Heart right ventricle (tissue), 16 donors: Measurements from ENCODE around the gene TMIE. TPM values are rescaled to one million over a fixed set of nuclear protein-coding genes. Genes with fewer than 3 reads are reported as not detected.
A peak's percentile ranks its signal among the peaks of the same experiment; 100 is the strongest.

ENCODE experiments used
- ATAC-seq, 8 donors: fragments of 200-7000 bp; cut with Tn5 transposase; one replicate each; pipeline ENCODE4 v1.9.1; 2020; ENCODE audit warnings: mild to moderate bottlenecking in 8 of 8, moderate library complexity in 8 of 8, moderate number of reproducible peaks in 1 of 8
- DNase-seq, 2 donors: peaks; one replicate each; pipeline ENCODE4 v3.0.0-alpha.2; 2020
- H3K27ac ChIP-seq, 10 donors: fragments of 200-600 bp; sonication (generic) in 2 of 10; one replicate each; pipeline versions ENCODE4 v1.5.0 to v1.8.0; 2020 to 2022; ENCODE audit warnings: mild to moderate bottlenecking in 3 of 10
- H3K27me3 ChIP-seq, 7 donors: fragments of 200-600 bp; one replicate each; pipeline ENCODE4 v1.8.0; 2021 to 2022; ENCODE audit warnings: mild to moderate bottlenecking in 2 of 7
- H3K36me3 ChIP-seq, 9 donors: fragments of 200-600 bp; sonication (generic) in 1 of 9; one replicate each; pipeline versions ENCODE4 v1.5.0 to v1.8.0; 2020 to 2022; ENCODE audit warnings: mild to moderate bottlenecking in 2 of 9
- H3K4me1 ChIP-seq, 9 donors: fragments of 200-600 bp; sonication (generic) in 1 of 9; one replicate each; pipeline versions ENCODE4 v1.5.0 to v1.8.0; 2020 to 2022; ENCODE audit warnings: mild to moderate bottlenecking in 4 of 9
- H3K4me3 ChIP-seq, 10 donors: fragments of 200-600 bp; sonication (generic) in 2 of 10; one replicate each; pipeline versions ENCODE4 v1.5.0 to v1.8.0; 2020 to 2022; ENCODE audit warnings: mild to moderate bottlenecking in 7 of 10, moderate library complexity in 2 of 10
- H3K9me3 ChIP-seq, 11 donors: fragments of 200-600 bp in 10 of 11; sonication (generic) in 2 of 11; one replicate each; pipeline versions ENCODE4 v1.5.0 to v1.8.0; 2013 to 2022; ENCODE audit warnings: mild to moderate bottlenecking in 2 of 11, control low read depth in 1 of 11, moderate library complexity in 1 of 11
- WGBS, 2 donors: extraction: QIAGEN DNeasy Blood & Tissue Kit; methylation state at CpG; one replicate each; pipeline ENCODE4 v1.1.7; 2013; ENCODE audit warnings: inconsistent platforms in 1 of 2; 5-methylcytosine and 5-hydroxymethylcytosine counted together
- intact Hi-C, 10 donors: fragments of 100-400 bp; cut with DNase I; formaldehyde crosslinking; loops; one replicate each; pipeline versions ENCODE4 v1.11.1 to v1.14.2; 2022
- polyA plus RNA-seq, 2 donors: library from polyadenylated mRNA; stranded (reverse); fragments of 200-250 nt; gene quantifications; one replicate each; pipeline ENCODE4 v1.2.3, GENCODE V29; 2013
- total RNA-seq, 10 donors: library from RNA; stranded (reverse); fragmentation: NEBNext Ultra II Directional in 3 of 10; extraction: Animal tissue kit (Norgen Biotek cat#: 25700) in 3 of 10; gene quantifications; one replicate each; pipeline versions ENCODE4 v1.2.1 to v1.2.4, GENCODE V29; 2021 to 2023
- TF ChIP-seq, protein P1 (sequence below), 9 donors: fragments of 200-600 bp; sonication (generic) in 2 of 9; IDR thresholded peaks; one replicate each; pipeline versions ENCODE4 v1.5.0 to v1.8.0; 2021 to 2022; ENCODE audit warnings: antibody characterized with exemption in 9 of 9, mild to moderate bottlenecking in 5 of 9, moderate library complexity in 1 of 9
- donor health status: Arrhythmogenic right ventricular cardiomyopathy.
- donor health status: ischemic (EF 13 %, LVEDD 7.1; RV severe dilation, severe dysfunction).
- donor health status: healthy with polysubstance abuse.
- donor health status: DM: no; HTN: yes; CAD: no.
- donor health status: DM: no; HTN: no; CAD: no.
- donor health status: ischemic (EF 25% LVEDD 6.9; RV normal size, moderate dysfunction).
- donor health status: ischemic (EF 25% LVEDD 5.7; RV mildly dilated, moderate dysfunction).
- donor health status: healthy.
- donor health status: DM: yes; HTN: yes; CAD: no.
- donor health status: Ischemic cardiomyopathy.
- donor health status: ischemic (EF 35%, LVEDD 5.7; RV mildly dilated, moderate dysfunction).
- donor health status: nonischemic (EF 11% LVEDD 7.7; RV severe dilation, severe dysfunction).
- donor health status: DM: yes; HTN: yes; CAD: no.
- donor health status: PGD.
- donor health status: ischemic (EF 29% LVEDD 5.4; RV normal size, mild dysfunction).
- donor health status: nonischemic (EF 23%, LVEDD 6.1; RV moderate dilation, normal function).

TMIE gene
- total and polyA plus RNA-seq, 12 donors = 0.21 to 1.2 (median 0.48) TPM; not detected in 1

DNA sequence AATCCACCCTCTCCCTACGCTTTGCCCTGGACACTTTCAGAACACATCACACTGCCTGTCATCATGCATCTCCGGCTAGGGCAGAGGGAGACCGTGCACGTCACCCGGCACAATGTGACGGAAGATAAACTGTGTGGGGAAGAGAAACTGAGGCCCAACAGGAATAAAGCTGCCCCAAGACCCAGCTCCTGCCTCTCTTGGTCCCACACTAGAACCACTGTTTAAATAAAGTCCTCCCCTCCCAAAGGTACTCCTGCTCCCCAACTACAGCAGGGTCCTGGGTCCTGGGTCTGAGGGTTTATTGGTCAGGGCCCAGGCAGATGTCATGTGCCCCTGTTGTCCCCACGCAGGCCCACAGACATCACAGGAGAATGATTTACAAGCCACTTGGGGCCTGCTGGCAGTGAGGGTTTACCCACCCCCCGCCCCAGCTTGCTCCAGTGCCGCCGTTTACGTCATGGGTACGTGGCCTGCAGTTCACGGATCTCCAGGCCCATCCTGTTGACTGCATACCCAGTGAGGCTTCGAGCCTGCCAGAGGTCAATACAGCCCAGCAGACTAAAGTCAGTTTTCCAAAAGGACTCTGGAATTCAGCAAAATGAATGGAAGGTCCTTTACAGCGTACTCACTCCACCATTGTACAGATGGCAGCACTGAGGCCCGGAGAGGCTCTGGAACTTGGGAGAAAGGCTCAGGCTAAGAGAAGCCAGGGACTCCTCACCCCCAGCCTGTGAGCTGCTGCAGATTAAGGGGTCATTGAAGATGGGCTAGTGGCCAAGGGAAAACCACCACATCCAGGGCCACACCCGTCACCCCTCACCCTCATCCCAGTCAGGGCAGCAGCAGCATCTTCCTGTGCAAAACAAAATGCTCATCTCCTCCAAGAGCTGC is 30.9 kb upstream of the TMIE start:
- Histone ChIP-seq H3K4me3 (no peak overlapping the region), H3K27me3 (no peaks in the 10 kb centered on the region), H3K9me3 (no peaks in the 10 kb centered on the region), H3K27ac (peak overlapping the region in 1 of 10 donors; percentile 40), H3K36me3 (peaks cover 0 to 54% (median 5%) of the 10 kb centered on the region in 9 donors), H3K4me1 (peaks cover 0 to 36% (median 20%) of the 10 kb centered on the region in 9 donors)
- no peak for DNase-seq
- no peak for ATAC-seq
- intact Hi-C loops = loop anchor here in 2 of 10 donors (10.0 kb wide), 1 partner anchor 105 kb away; the partner anchor contains the start of gene LRRC2 (in 2 of the 2)
- TF ChIP-seq, protein P1, sequence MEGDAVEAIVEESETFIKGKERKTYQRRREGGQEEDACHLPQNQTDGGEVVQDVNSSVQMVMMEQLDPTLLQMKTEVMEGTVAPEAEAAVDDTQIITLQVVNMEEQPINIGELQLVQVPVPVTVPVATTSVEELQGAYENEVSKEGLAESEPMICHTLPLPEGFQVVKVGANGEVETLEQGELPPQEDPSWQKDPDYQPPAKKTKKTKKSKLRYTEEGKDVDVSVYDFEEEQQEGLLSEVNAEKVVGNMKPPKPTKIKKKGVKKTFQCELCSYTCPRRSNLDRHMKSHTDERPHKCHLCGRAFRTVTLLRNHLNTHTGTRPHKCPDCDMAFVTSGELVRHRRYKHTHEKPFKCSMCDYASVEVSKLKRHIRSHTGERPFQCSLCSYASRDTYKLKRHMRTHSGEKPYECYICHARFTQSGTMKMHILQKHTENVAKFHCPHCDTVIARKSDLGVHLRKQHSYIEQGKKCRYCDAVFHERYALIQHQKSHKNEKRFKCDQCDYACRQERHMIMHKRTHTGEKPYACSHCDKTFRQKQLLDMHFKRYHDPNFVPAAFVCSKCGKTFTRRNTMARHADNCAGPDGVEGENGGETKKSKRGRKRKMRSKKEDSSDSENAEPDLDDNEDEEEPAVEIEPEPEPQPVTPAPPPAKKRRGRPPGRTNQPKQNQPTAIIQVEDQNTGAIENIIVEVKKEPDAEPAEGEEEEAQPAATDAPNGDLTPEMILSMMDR (IDR thresholded peaks at IDR 0.05) = no peak
- WGBS, 2 donors = 83 to 90% methylated on average over 17 of the region's 17 CpGs

DNA sequence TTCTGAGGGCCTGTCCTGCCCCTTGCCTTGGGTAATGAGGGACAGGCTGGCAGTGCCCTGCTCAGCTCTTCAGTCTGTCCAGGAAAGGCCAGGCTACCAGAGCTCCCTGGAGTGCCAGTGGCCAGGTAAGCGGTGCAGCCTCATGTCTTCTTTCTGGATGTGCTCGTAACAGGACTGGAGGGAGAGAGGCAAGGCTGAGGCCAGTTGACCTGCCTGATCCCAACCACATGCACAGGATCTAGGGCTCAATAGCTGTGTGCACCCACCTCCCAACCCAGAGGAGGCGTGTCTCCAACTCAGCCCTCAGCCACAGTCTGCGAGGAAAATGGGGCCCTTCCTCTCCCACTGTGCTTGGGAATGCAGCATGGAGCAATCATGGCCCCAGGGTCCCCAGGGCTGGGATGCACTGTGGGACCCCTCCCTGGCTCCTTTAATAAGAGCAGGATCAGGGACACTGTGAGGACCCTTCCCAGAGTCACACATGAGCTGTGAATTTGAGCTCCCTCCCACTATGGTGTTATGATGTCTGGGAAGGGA is 30.2 kb upstream of the TMIE start:
- Histone ChIP-seq H3K4me3 (no peak overlapping the region), H3K27ac (no peak overlapping the region), H3K27me3 (no peaks in the 10 kb centered on the region), H3K36me3 (peaks cover 0 to 61% (median 5%) of the 10 kb centered on the region in 9 donors), H3K4me1 (peaks cover 0 to 35% (median 15%) of the 10 kb centered on the region in 9 donors), H3K9me3 (no peaks in the 10 kb centered on the region)
- no peak for DNase-seq
- WGBS, 2 donors = 96 to 99% methylated on average over 4 of the region's 4 CpGs
- TF ChIP-seq, protein P1 (IDR thresholded peaks at IDR 0.05) = no peak
- intact Hi-C loops = no loop called here
- ATAC-seq = no peak

DNA sequence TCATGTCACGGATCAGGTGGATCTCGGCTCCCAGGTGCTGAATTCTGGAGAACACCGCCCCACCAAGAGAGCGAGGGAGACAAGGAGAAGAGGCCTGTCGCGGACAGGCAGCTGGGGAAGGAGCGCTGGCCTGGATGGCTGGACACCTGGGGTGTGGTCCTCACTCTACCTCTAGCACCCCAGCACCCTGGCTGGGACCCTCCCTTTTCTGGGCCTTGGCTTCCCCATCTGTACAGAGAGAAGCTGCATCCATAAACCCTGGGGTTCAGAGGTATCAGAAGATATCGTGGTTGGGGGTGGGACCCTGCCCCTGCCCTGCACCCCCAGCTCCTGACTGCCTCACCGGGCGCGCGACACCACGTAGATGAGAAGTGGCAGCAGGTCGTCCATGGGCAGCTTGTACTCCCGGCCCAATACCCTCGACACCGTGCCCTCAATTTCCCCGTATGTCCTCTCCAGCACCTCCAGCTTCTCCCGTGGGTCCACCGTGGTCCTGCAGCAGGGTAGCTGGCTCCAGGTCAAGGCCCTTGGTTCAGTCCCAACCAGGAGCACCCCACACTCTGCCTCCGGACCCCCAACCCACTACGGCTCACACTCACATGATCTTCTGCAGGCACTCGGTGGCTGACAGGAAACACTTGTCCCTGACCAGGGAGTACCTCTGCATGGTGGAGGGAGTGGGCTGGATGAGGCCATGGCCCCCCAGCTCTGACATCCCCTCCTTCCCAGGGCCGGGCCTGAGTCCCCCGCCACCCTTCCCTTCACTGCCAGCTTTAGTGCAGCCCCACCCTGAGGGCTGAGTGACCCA is 29.4 kb upstream of the TMIE start:
- no peak for ATAC-seq
- Histone ChIP-seq H3K9me3 (no peaks in the 10 kb centered on the region), H3K36me3 (peaks cover 0 to 69% (median 5%) of the 10 kb centered on the region in 9 donors), H3K4me1 (peaks cover 2 to 35% (median 16%) of the 10 kb centered on the region in 9 donors), H3K4me3 (no peak overlapping the region), H3K27ac (no peak overlapping the region), H3K27me3 (no peaks in the 10 kb centered on the region)
- peak in 1 of 2 donors; percentile 8 for DNase-seq
- TF ChIP-seq, protein P1 (IDR thresholded peaks at IDR 0.05) = no peak
- intact Hi-C loops = no loop called here
- 94 to 95% methylated on average over 25 of the region's 25 CpGs for WGBS, 2 donors

DNA sequence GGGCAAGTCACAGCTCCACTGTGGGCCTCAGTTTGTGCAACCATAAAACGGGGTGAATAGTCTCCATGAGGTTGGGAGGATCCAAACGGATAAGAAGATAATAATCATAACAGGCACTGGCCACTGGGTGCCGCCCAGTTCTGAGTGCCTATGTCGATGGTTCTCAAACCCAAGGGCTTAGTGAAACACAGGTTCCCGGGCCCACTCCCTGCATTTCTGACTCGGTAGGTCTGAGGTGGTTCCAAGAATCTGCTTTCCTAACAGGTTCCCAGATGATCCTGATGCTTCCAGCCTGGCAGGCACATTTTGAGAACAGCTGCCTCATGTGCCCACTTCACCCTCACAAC is 28.9 kb upstream of the TMIE start:
- no peak overlapping the region for H3K27ac ChIP-seq
- WGBS, 2 donors = 92% methylated on average over 6 of the region's 6 CpGs
- H3K4me3 ChIP-seq = no peak overlapping the region
- TF ChIP-seq, protein P1 (IDR thresholded peaks at IDR 0.05) = no peak
- no peaks in the 10 kb centered on the region for H3K27me3 ChIP-seq
- H3K4me1 ChIP-seq = peaks cover 2 to 35% (median 16%) of the 10 kb centered on the region in 9 donors
- peaks cover 0 to 69% (median 5%) of the 10 kb centered on the region in 9 donors for H3K36me3 ChIP-seq
- DNase-seq (no peak), ATAC-seq (no peak)
- no peaks in the 10 kb centered on the region for H3K9me3 ChIP-seq
- intact Hi-C loops = no loop called here
